HCT116 (cell line): ENCODE data around the gene ARL6IP1. TPM values are rescaled to one million over a fixed set of nuclear protein-coding genes. Genes with fewer than 3 reads are reported as not detected.

ENCODE experiments used
- ATAC-seq: fragments of 200-7000 bp; cut with Tn5 transposase; 2 replicates; pipeline ENCODE4 v1.9.1; 2020; ENCODE audit warnings: mild to moderate bottlenecking, moderate library complexity
- BruUV-seq: library from RNA; stranded (reverse); fragments of 400-500 nt; replicated peaks from 2 replicates; lab custom pipeline; 2021; lab: Mats Ljungman, UMichigan
- CTCF ChIA-PET: fragments of 300-600 bp; sonication (Branson Sonifier 250); formaldehyde crosslinking; loops from one replicate; lab custom pipeline; 2021; ENCODE audit warnings: antibody characterized with exemption; lab: Charles Lee
- POLR2A ChIA-PET: fragments of 300-600, 350-600 bp; sonication (Branson Sonifier 250); formaldehyde crosslinking; loops from one replicate; lab custom pipeline; 2021; ENCODE audit warnings: antibody characterized with exemption; lab: Charles Lee
- RAD21 ChIA-PET, 2 experiments: fragments of 300-600 bp; sonication (Branson Sonifier 250); formaldehyde crosslinking; loops; one replicate each; lab custom pipeline; 2023; ENCODE audit warnings: low total read pairs in 2 of 2; ENCODE audit not compliant: uncharacterized antibody in 2 of 2, unreplicated experiment in 2 of 2, low non-redundant PET in 1 of 2; lab: Charles Lee
- DNase-seq: peaks from one replicate; pipeline ENCODE4 v3.0.0-alpha.2; 2010; ENCODE audit warnings: low read depth, low spot score
- H2AFZ ChIP-seq: fragments of 200-600 bp; shearing (Covaris generic), sonication (generic); 2 replicates; pipeline ENCODE4 v1.6.1; 2017; ENCODE audit warnings: low read depth, mixed run types, mixed read lengths, antibody characterized with exemption, low read length; ENCODE audit not compliant: poor library complexity, severe bottlenecking
- H3K27ac ChIP-seq: 2 replicates; pipeline ENCODE4 v1.5.1; 2012; ENCODE audit warnings: low read depth, low read length
- H3K27me3 ChIP-seq: fragments of 200-600 bp; sonication (generic); 2 replicates; pipeline ENCODE4 v1.6.1; 2016; ENCODE audit warnings: mixed run types, low read length, mixed read lengths; ENCODE audit not compliant: insufficient read depth
- H3K36me3 ChIP-seq, 2 experiments: fragments of 200-500 bp in 1 of 2; fragments of 200-600 bp in 1 of 2; sonication (Bioruptor generic) in 1 of 2; sonication (generic) in 1 of 2; 2 replicates each; pipeline versions ENCODE4 v1.5.1 to v1.6.1; 2014 to 2016; ENCODE audit warnings: low read length in 2 of 2, inconsistent platforms in 1 of 2, mixed read lengths in 1 of 2, mixed run types in 1 of 2; ENCODE audit not compliant: insufficient read depth in 2 of 2, control insufficient read depth in 1 of 2
- H3K4me1 ChIP-seq, 2 experiments: fragments of 200-600 bp in 1 of 2; sonication (generic) in 1 of 2; 2 replicates each; pipeline versions ENCODE4 v1.5.1 to v1.6.1; 2012 to 2017; ENCODE audit warnings: low read length in 2 of 2, inconsistent platforms in 1 of 2, mild to moderate bottlenecking in 1 of 2, mixed read lengths in 1 of 2, mixed run types in 1 of 2, moderate library complexity in 1 of 2; ENCODE audit not compliant: insufficient read depth in 2 of 2, control insufficient read depth in 1 of 2
- H3K4me2 ChIP-seq: fragments of 200-600 bp; sonication (generic); 2 replicates; pipeline ENCODE4 v1.6.1; 2017; ENCODE audit warnings: mixed run types, low read length, mixed read lengths
- H3K4me3 ChIP-seq, 2 experiments: fragments of 200-600 bp in 1 of 2; sonication (generic) in 1 of 2; replicated peaks in 1 of 2; 2 replicates each; pipeline ENCODE4 v1.5.1; 2011 to 2016; ENCODE audit warnings: low read length in 2 of 2, control low read depth in 1 of 2, low read depth in 1 of 2, mild to moderate bottlenecking in 1 of 2, mixed read lengths in 1 of 2, mixed run types in 1 of 2
- H3K79me2 ChIP-seq: fragments of 200-600 bp; sonication (generic); 2 replicates; pipeline ENCODE4 v1.6.1; 2017; ENCODE audit warnings: mild to moderate bottlenecking, mixed run types, low read length, moderate library complexity, mixed read lengths; ENCODE audit not compliant: insufficient read depth
- H3K9ac ChIP-seq: fragments of 200-600 bp; sonication (generic); 2 replicates; pipeline ENCODE4 v1.6.1; 2016; ENCODE audit warnings: low read length, mixed read lengths
- H3K9me2 ChIP-seq: fragments of 200-600 bp; sonication (generic), shearing (Covaris generic); 2 replicates; pipeline ENCODE4 v1.6.1; 2017; ENCODE audit warnings: mixed run types, mild to moderate bottlenecking, moderate library complexity; ENCODE audit not compliant: insufficient read depth
- H3K9me3 ChIP-seq, 2 experiments: fragments of 200-500 bp in 1 of 2; fragments of 200-600 bp in 1 of 2; sonication (Bioruptor generic) in 1 of 2; sonication (generic) in 1 of 2; 2 replicates each; pipeline ENCODE4 v1.6.1; 2014 to 2017; ENCODE audit warnings: low read length in 2 of 2, mixed read lengths in 2 of 2, inconsistent platforms in 1 of 2, low read depth in 1 of 2, mild to moderate bottlenecking in 1 of 2, mixed run types in 1 of 2, moderate library complexity in 1 of 2; ENCODE audit not compliant: control insufficient read depth in 1 of 2, insufficient read depth in 1 of 2
- H4K20me1 ChIP-seq: fragments of 200-600 bp; sonication (generic), shearing (Covaris generic); 2 replicates; pipeline ENCODE4 v1.6.1; 2017; ENCODE audit warnings: mixed run types, mild to moderate bottlenecking, moderate library complexity; ENCODE audit not compliant: insufficient read depth
- CBX3 ChIP-seq: IDR thresholded peaks from 2 replicates; pipeline ENCODE4 v1.6.1; 2012; ENCODE audit warnings: low read depth
- CEBPB ChIP-seq: IDR thresholded peaks from 2 replicates; pipeline ENCODE4 v1.6.1; 2012; ENCODE audit warnings: low read depth
- EGR1 ChIP-seq: IDR thresholded peaks from 2 replicates; pipeline ENCODE4 v1.6.1; 2012; ENCODE audit warnings: low read depth
- ELF1 ChIP-seq: IDR thresholded peaks from 2 replicates; pipeline ENCODE4 v1.6.1; 2012; ENCODE audit warnings: low read depth, borderline replicate concordance
- POLR2A ChIP-seq: IDR thresholded peaks from 2 replicates; pipeline ENCODE4 v1.7.0; 2011; ENCODE audit warnings: borderline replicate concordance; ENCODE audit not compliant: insufficient read depth, insufficient read length; ENCODE audit errors: extremely low read depth
- POLR2AphosphoS5 ChIP-seq: IDR thresholded peaks from 2 replicates; pipeline ENCODE4 v1.6.1; 2011; ENCODE audit warnings: mild to moderate bottlenecking, low read depth, low read length, moderate library complexity
- RAD21 ChIP-seq: IDR thresholded peaks from 2 replicates; pipeline ENCODE4 v1.6.1; 2012; ENCODE audit warnings: low read depth, mild to moderate bottlenecking
- SIN3A ChIP-seq: IDR thresholded peaks from 2 replicates; pipeline ENCODE4 v1.6.1; 2012; ENCODE audit warnings: low read depth
- SRF ChIP-seq: IDR thresholded peaks from 2 replicates; pipeline ENCODE4 v1.6.1; 2012; ENCODE audit warnings: low read depth
- TCF7L2 ChIP-seq: IDR thresholded peaks from 2 replicates; pipeline ENCODE4 v1.7.0; 2011; ENCODE audit warnings: borderline replicate concordance, inconsistent platforms; ENCODE audit not compliant: insufficient read depth, insufficient read length; ENCODE audit errors: extremely low read depth
- ZNF274 ChIP-seq: fragments of 200-500 bp; sonication (Bioruptor generic); IDR thresholded peaks from 2 replicates; pipeline ENCODE4 v1.6.1; 2014; ENCODE audit warnings: mild to moderate bottlenecking, low read depth, low read length, inconsistent platforms
- intact Hi-C: fragments of 100-400 bp; cut with micrococcal nuclease; formaldehyde crosslinking; loops from 2 replicates; pipeline ENCODE4 v1.10.0; 2022
- total RNA-seq: library from RNA; stranded (reverse); gene quantifications from one replicate; pipeline ENCODE4 v1.2.1, GENCODE V29; 2021; ENCODE audit not compliant: unreplicated experiment
- TF ChIP-seq, protein P1 (sequence below): IDR thresholded peaks from 2 replicates; pipeline ENCODE4 v1.6.1; 2012
- TF ChIP-seq, protein P2 (sequence below): IDR thresholded peaks from 2 replicates; pipeline ENCODE4 v1.6.1; 2012; ENCODE audit warnings: low read depth
- TF ChIP-seq, protein P3 (sequence below): IDR thresholded peaks from 2 replicates; pipeline ENCODE4 v1.6.1; 2012

The ARL6IP1 gene
- total RNA-seq, 1 experiment from 2014 or later, result 197 TPM

DNA sequence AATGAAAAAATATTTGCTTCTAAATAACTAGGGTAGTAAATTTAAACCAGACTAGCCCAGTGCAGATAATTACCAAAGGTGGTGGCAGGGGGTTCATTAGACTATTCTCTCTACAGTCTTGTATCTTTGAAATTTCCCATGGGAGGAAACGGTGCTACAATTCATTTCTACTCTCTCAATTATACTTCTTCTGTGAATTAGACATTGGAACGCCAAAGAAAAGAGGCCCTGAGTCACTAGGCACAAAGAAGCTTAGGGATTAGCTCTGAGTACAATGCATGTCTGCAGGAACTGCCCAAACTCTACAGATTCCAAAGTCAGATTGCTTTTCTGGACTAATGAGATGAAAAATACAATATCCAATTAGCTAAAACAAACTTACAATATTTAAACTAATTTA is 30.7 kb upstream of the ARL6IP1 start:
- H4K20me1 ChIP-seq, result no peaks in the 10 kb centered on the region; the same call in 1 of the 2 replicates
- H3K36me3 ChIP-seq, result peaks cover 74 to 75% of the 10 kb centered on the region in 2 experiments
- H3K27ac ChIP-seq, result no peak overlapping the region
- ChIA-PET RAD21 (no interaction called here), POLR2A (interaction anchor here (2.5 kb wide), 1 partner anchor 30 kb away, joined by 11 read pairs; the partner anchor contains the start of gene ARL6IP1), CTCF (interaction anchor here (1.3 kb wide), 1 partner anchor 12 kb away, joined by 5 read pairs; no protein-coding TSS in a partner anchor)
- H3K79me2 ChIP-seq, result no peaks in the 10 kb centered on the region
- H3K4me2 ChIP-seq, result no peak overlapping the region
- H3K27me3 ChIP-seq, result no peaks in the 10 kb centered on the region
- no TSS peak for BruUV-seq
- intact Hi-C loops, result loop anchor here (5.0 kb wide), 1 partner anchor 35 kb away; no protein-coding TSS in a partner anchor
- H3K9ac ChIP-seq, result no peak overlapping the region
- TF ChIP-seq ZNF274 (no peak), SRF (no peak), CEBPB (no peak), CBX3 (no peak), EGR1 (no peak)
- H2AFZ ChIP-seq, result no peak overlapping the region
- no peaks in the 10 kb centered on the region for H3K4me1 ChIP-seq
- no peaks in the 10 kb centered on the region for H3K9me3 ChIP-seq
- DNase-seq (no peak), ATAC-seq (no peak)
- no peaks in the 10 kb centered on the region for H3K9me2 ChIP-seq
- no peak overlapping the region for H3K4me3 ChIP-seq

DNA sequence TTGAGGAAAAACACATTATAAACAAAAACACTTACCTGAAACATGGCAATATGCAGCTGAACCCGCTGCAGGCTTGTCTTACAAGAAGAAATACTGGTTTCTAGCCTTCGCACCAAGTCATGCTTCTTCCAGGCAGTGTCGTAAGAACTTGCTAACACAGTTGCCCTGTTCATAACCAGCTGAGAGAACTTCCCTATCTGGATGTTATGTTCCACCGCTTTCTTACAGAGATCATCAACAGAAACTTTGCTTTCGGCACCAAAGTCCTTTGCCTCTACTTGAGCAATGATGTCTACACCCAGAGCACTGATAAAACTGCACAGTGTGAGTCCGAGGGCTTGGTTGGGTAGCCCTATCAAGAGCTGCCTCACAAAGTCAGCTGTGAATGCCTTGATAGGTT is 27.9 kb upstream of the ARL6IP1 start:
- ATAC-seq (no peak), DNase-seq (no peak)
- Histone ChIP-seq H3K79me2 (no peaks in the 10 kb centered on the region), H3K9ac (no peak overlapping the region), H2AFZ (no peak overlapping the region), H3K9me3 (no peaks in the 10 kb centered on the region), H3K4me1 (no peaks in the 10 kb centered on the region), H3K36me3 (peaks cover 51 to 52% of the 10 kb centered on the region in 2 experiments), H3K27me3 (no peaks in the 10 kb centered on the region), H3K27ac (no peak overlapping the region), H4K20me1 (no peaks in the 10 kb centered on the region; the same call in 1 of the 2 replicates), H3K9me2 (no peaks in the 10 kb centered on the region), H3K4me3 (no peak overlapping the region), H3K4me2 (no peak overlapping the region)
- intact Hi-C loops, result no loop called here
- ChIA-PET POLR2A (no interaction called here), RAD21 (no interaction called here), CTCF (no interaction called here)
- TF ChIP-seq, protein P1, sequence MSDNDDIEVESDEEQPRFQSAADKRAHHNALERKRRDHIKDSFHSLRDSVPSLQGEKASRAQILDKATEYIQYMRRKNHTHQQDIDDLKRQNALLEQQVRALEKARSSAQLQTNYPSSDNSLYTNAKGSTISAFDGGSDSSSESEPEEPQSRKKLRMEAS, result no peak
- TF ChIP-seq, protein P2, sequence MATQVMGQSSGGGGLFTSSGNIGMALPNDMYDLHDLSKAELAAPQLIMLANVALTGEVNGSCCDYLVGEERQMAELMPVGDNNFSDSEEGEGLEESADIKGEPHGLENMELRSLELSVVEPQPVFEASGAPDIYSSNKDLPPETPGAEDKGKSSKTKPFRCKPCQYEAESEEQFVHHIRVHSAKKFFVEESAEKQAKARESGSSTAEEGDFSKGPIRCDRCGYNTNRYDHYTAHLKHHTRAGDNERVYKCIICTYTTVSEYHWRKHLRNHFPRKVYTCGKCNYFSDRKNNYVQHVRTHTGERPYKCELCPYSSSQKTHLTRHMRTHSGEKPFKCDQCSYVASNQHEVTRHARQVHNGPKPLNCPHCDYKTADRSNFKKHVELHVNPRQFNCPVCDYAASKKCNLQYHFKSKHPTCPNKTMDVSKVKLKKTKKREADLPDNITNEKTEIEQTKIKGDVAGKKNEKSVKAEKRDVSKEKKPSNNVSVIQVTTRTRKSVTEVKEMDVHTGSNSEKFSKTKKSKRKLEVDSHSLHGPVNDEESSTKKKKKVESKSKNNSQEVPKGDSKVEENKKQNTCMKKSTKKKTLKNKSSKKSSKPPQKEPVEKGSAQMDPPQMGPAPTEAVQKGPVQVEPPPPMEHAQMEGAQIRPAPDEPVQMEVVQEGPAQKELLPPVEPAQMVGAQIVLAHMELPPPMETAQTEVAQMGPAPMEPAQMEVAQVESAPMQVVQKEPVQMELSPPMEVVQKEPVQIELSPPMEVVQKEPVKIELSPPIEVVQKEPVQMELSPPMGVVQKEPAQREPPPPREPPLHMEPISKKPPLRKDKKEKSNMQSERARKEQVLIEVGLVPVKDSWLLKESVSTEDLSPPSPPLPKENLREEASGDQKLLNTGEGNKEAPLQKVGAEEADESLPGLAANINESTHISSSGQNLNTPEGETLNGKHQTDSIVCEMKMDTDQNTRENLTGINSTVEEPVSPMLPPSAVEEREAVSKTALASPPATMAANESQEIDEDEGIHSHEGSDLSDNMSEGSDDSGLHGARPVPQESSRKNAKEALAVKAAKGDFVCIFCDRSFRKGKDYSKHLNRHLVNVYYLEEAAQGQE, result no peak
- TF ChIP-seq ZNF274 (no peak), ELF1 (no peak), POLR2A (no peak), TCF7L2 (no peak), SIN3A (no peak), POLR2AphosphoS5 (no peak), RAD21 (no peak), SRF (no peak), CBX3 (no peak)
- TF ChIP-seq, protein P3, sequence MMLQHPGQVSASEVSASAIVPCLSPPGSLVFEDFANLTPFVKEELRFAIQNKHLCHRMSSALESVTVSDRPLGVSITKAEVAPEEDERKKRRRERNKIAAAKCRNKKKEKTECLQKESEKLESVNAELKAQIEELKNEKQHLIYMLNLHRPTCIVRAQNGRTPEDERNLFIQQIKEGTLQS, result no peak
- BruUV-seq, result no TSS peak
